HG02610 (cell line): ENCODE data around the gene RBSN.

Source experiments
- ATAC-seq: cut with Tn5 transposase; IDR thresholded peaks from one replicate; pipeline ENCODE4 v1.9.1; 2021; ENCODE audit warnings: mild to moderate bottlenecking, moderate library complexity; ENCODE audit not compliant: unreplicated experiment

Gene RBSN

GRCh38 chr3:15102256-15102655, 3.3 kb upstream of the RBSN start:
- ATAC-seq: no peak

GRCh38 chr3:15099364-15100098, 583 bp upstream of the RBSN start:
- peak; percentile 12 for ATAC-seq

- no peak for ATAC-seq
Observed at GRCh38 chr3:15097891-15098290, 1.1 kb downstream of the RBSN start.

- no peak for ATAC-seq
Observed at GRCh38 chr3:15096046-15096445, 2.9 kb downstream of the RBSN start.

- ATAC-seq: no peak
Observed at GRCh38 chr3:15094187-15094875, 4.6 kb downstream of the RBSN start.

- no peak for ATAC-seq
Observed at GRCh38 chr3:15092686-15093085, 6.3 kb downstream of the RBSN start.

GRCh38 chr3:15091575-15091974, 7.4 kb downstream of the RBSN start:
- ATAC-seq: no peak

GRCh38 chr3:15089201-15089600, 9.7 kb downstream of the RBSN start:
- no peak for ATAC-seq

GRCh38 chr3:15086699-15087098, 12.2 kb downstream of the RBSN start:
- ATAC-seq: no peak

GRCh38 chr3:15086263-15086662, 12.7 kb downstream of the RBSN start:
- no peak for ATAC-seq

GRCh38 chr3:15083252-15083651, 15.7 kb downstream of the RBSN start:
- no peak for ATAC-seq

GRCh38 chr3:15081960-15082664, 16.8 kb downstream of the RBSN start:
- no peak for ATAC-seq

GRCh38 chr3:15079091-15079490, 19.9 kb downstream of the RBSN start:
- ATAC-seq: no peak

GRCh38 chr3:15074500-15074899, 24.4 kb downstream of the RBSN start:
- no peak for ATAC-seq

GRCh38 chr3:15071699-15072098, 27.2 kb downstream of the RBSN start:
- no peak for ATAC-seq

GRCh38 chr3:15069441-15069840, 29.5 kb downstream of the RBSN start:
- ATAC-seq: no peak

- ATAC-seq: no peak
Observed at GRCh38 chr3:15066467-15066866, 32.5 kb downstream of the RBSN start.

GRCh38 chr3:15065550-15066007, 33.4 kb downstream of the RBSN start:
- no peak for ATAC-seq

- peak; percentile 95 for ATAC-seq
Observed at GRCh38 chr3:15064835-15065549, 34.0 kb downstream of the RBSN start, which contains the start of gene MRPS25. MRPS25 (minus strand) TSS chr3:15065315; CDS start chr3:15065194, 121 bp downstream.

- ATAC-seq: peak; percentile 19
Observed at GRCh38 chr3:15064299-15064834, 34.6 kb downstream of the RBSN start.
